ENCODE data around the gene POGLUT3. TPM values are rescaled to one million over a fixed set of nuclear protein-coding genes. Genes with fewer than 3 reads are reported as not detected.

The POGLUT3 gene
- total and polyA plus RNA-seq, 2 experiments from 2014 or later = 7.6 to 12.2 TPM

- Histone ChIP-seq H3K4me2 (peak overlapping the region; percentile 87), H3K36me3 (ENCODE audit: insufficient read depth) (no peaks in the 10 kb centered on the region), H3K9me2 (ENCODE audit: insufficient read depth) (no peaks in the 10 kb centered on the region), H3F3A (replicated peaks; ENCODE audit: low read depth) (no peaks in the 10 kb centered on the region), H2AFZ (peak overlapping the region; percentile 88), H3K79me2 (replicated peaks; ENCODE audit: insufficient read depth) (no peaks in the 10 kb centered on the region), H3K27ac (ENCODE audit: low read depth) (peak overlapping the region; percentile 95), H3K4me3 (peak overlapping the region; percentile 70), H3K27me3 (ENCODE audit: insufficient read depth) (no peaks in the 10 kb centered on the region), H4K20me1 (replicated peaks; ENCODE audit: insufficient read depth) (no peaks in the 10 kb centered on the region), H3K4me1 (ENCODE audit: insufficient read depth) (no peaks in the 10 kb centered on the region)
- Mint-ChIP-seq H3K36me3 (ENCODE audit: low read depth) (no peaks in the 10 kb centered on the region), H3K27me3 (ENCODE audit: insufficient read depth, low read depth, poor library complexity) (peaks cover 10% of the 10 kb centered on the region), H3K9me3 (no peaks in the 10 kb centered on the region; the same call in 2 of the 3 replicates), H3K4me1 (no peaks in the 10 kb centered on the region), H3K27ac (peak overlapping the region; percentile 81), H3K4me3 (peak overlapping the region; percentile 97)
- DNase-seq (ENCODE audit: low spot score) (no peak), ATAC-seq (no peak)
- TF ChIP-seq, protein P1, sequence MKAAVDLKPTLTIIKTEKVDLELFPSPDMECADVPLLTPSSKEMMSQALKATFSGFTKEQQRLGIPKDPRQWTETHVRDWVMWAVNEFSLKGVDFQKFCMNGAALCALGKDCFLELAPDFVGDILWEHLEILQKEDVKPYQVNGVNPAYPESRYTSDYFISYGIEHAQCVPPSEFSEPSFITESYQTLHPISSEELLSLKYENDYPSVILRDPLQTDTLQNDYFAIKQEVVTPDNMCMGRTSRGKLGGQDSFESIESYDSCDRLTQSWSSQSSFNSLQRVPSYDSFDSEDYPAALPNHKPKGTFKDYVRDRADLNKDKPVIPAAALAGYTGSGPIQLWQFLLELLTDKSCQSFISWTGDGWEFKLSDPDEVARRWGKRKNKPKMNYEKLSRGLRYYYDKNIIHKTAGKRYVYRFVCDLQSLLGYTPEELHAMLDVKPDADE (IDR thresholded peaks at IDR 0.05) = no peak
- no peak for TF ChIP-seq ZNF114 (CRISPR knock-in tag; IDR thresholded peaks at IDR 0.05)
- TF ChIP-seq NANOG (IDR thresholded peaks at IDR 0.05; ENCODE audit: borderline replicate concordance) = no peak
- no peak for TF ChIP-seq POLR2AphosphoS5 (IDR thresholded peaks at IDR 0.05; ENCODE audit: low read depth)
- no peak for TF ChIP-seq JUNB (IDR thresholded peaks at IDR 0.05; ENCODE audit: unreplicated experiment)
- no peak for TF ChIP-seq ZNF462 (CRISPR knock-in tag; IDR thresholded peaks at IDR 0.05)
- no peak for TF ChIP-seq CTCF (conservative IDR thresholded peaks at IDR 0.05; ENCODE audit: low read depth in 2 of 2)
- TF ChIP-seq REST (IDR thresholded peaks at IDR 0.05; ENCODE audit: unreplicated experiment) = no peak
- no peak for TF ChIP-seq EZH2phosphoT487 (IDR thresholded peaks at IDR 0.05; ENCODE audit: unreplicated experiment)
- no peak for TF ChIP-seq ZNF331 (CRISPR knock-in tag; IDR thresholded peaks at IDR 0.05; ENCODE audit: low read depth)
- no peak for TF ChIP-seq CREB1 (CRISPR knock-in tag; IDR thresholded peaks at IDR 0.05; ENCODE audit: low read depth)
- TF ChIP-seq STAT1 (IDR thresholded peaks at IDR 0.05; ENCODE audit: unreplicated experiment) = no peak
- TF ChIP-seq EZH2 (IDR thresholded peaks at IDR 0.05; ENCODE audit: low read depth, unreplicated experiment) = no peak
These were observed 31.8 kb downstream of the POGLUT3 start for GRCh38 chr11:108466405-108466804.

Data from GM23338 (cell line).